ENCODE results near the gene TM2D1. TPM values are rescaled to one million over a fixed set of nuclear protein-coding genes. Genes with fewer than 3 reads are reported as not detected.

The TM2D1 gene
- total RNA-seq, 1 experiment from 2014 or later, result 22.7 TPM

GRCh38 chr1:61699911-61700851, 24.8 kb downstream of the TM2D1 start:
- no peak overlapping the region for H3K4me3 ChIP-seq (replicated peaks in 1 of 2; ENCODE audit: low read depth in 1 of 2, low read length in 2 of 2)
- no peaks in the 10 kb centered on the region for H3K27me3 ChIP-seq (ENCODE audit: insufficient read depth, low read length)
- ChIA-PET RAD21 (ENCODE audit: low non-redundant PET in 1 of 2, low total read pairs in 2 of 2, uncharacterized antibody in 2 of 2, unreplicated experiment in 2 of 2) (no interaction called here), POLR2A (no interaction called here), CTCF (no interaction called here)
- no peak overlapping the region for H3K4me2 ChIP-seq (ENCODE audit: low read length)
- H4K20me1 ChIP-seq (ENCODE audit: insufficient read depth), result no peaks in the 10 kb centered on the region
- DNase-seq (ENCODE audit: low read depth, low spot score) (no peak), ATAC-seq (no peak)
- no peak for TF ChIP-seq ATF3 (IDR thresholded peaks at IDR 0.05)
- TF ChIP-seq REST (IDR thresholded peaks at IDR 0.05; ENCODE audit: low read depth), result no peak
- no peak for TF ChIP-seq POLR2A (IDR thresholded peaks at IDR 0.05; ENCODE audit: borderline replicate concordance, extremely low read depth, insufficient read depth, insufficient read length)
- no peak for TF ChIP-seq ZFX (IDR thresholded peaks at IDR 0.05)
- TF ChIP-seq CEBPB (IDR thresholded peaks at IDR 0.05; ENCODE audit: low read depth), result no peak
- TF ChIP-seq JUND (IDR thresholded peaks at IDR 0.05), result no peak
- TF ChIP-seq SRF (IDR thresholded peaks at IDR 0.05; ENCODE audit: low read depth), result no peak
- no peak for TF ChIP-seq EZH2 (IDR thresholded peaks at IDR 0.05)
- TF ChIP-seq MAX (IDR thresholded peaks at IDR 0.05), result no peak
- TF ChIP-seq ELF1 (IDR thresholded peaks at IDR 0.05; ENCODE audit: borderline replicate concordance, low read depth), result no peak
- no peak for TF ChIP-seq POLR2AphosphoS5 (IDR thresholded peaks at IDR 0.05; ENCODE audit: low read depth, low read length)
- no peak for TF ChIP-seq SP1 (IDR thresholded peaks at IDR 0.05; ENCODE audit: low read depth)
- TF ChIP-seq CTCF (IDR thresholded peaks at IDR 0.05 in 2 of 3, conservative IDR thresholded peaks at IDR 0.05 in 1 of 3; ENCODE audit: borderline replicate concordance in 1 of 3, insufficient read depth in 1 of 3, low read depth in 2 of 3, low read length in 2 of 3), result no peak
- TF ChIP-seq SIN3A (IDR thresholded peaks at IDR 0.05; ENCODE audit: low read depth), result no peak
- TF ChIP-seq ZBTB33 (IDR thresholded peaks at IDR 0.05; ENCODE audit: extremely low read depth, insufficient replicate concordance, low read length), result no peak
- TF ChIP-seq FOSL1 (IDR thresholded peaks at IDR 0.05; ENCODE audit: low read depth), result no peak
- no peak for TF ChIP-seq YY1 (IDR thresholded peaks at IDR 0.05; ENCODE audit: extremely low read depth, insufficient replicate concordance, low read depth, low read length)
- TF ChIP-seq CBX3 (IDR thresholded peaks at IDR 0.05; ENCODE audit: low read depth), result no peak
- no peak for TF ChIP-seq RAD21 (IDR thresholded peaks at IDR 0.05; ENCODE audit: low read depth)
- peaks cover 9 to 19% of the 10 kb centered on the region in 2 experiments; a peak in 3 of 4 replicates for H3K36me3 ChIP-seq (ENCODE audit: control insufficient read depth in 1 of 2, insufficient read depth in 2 of 2, low read length in 2 of 2)
- H3K27ac ChIP-seq (ENCODE audit: low read depth, low read length), result no peak overlapping the region
- H2AFZ ChIP-seq (ENCODE audit: low read depth, low read length, poor library complexity, severe bottlenecking), result no peak overlapping the region
- intact Hi-C loops (cut with micrococcal nuclease), result loop anchor here (10.0 kb wide), 1 partner anchor 145 kb away; no protein-coding TSS in a partner anchor
- H3K9me2 ChIP-seq (ENCODE audit: insufficient read depth), result no peaks in the 10 kb centered on the region
- H3K79me2 ChIP-seq (ENCODE audit: insufficient read depth, low read length), result peaks cover 4% of the 10 kb centered on the region; the same call in 1 of the 2 replicates
- no TSS peak for BruUV-seq (replicated peaks)
- no peaks in the 10 kb centered on the region for H3K4me1 ChIP-seq (ENCODE audit: control insufficient read depth in 1 of 2, insufficient read depth in 2 of 2, low read length in 2 of 2)
- no peaks in the 10 kb centered on the region for H3K9me3 ChIP-seq (ENCODE audit: control insufficient read depth in 1 of 2, insufficient read depth in 1 of 2, low read depth in 1 of 2, low read length in 2 of 2)
- no peak overlapping the region for H3K9ac ChIP-seq (ENCODE audit: low read length)

Measured in HCT116 (cell line).